GM21528 (cell line): Measurements from ENCODE around the gene KLK2.

Experiments used
- ATAC-seq: cut with Tn5 transposase; IDR thresholded peaks from one replicate; pipeline ENCODE4 v1.9.1; 2021; ENCODE audit warnings: mild to moderate bottlenecking, moderate library complexity; ENCODE audit not compliant: unreplicated experiment, low FRiP score

Gene KLK2

DNA sequence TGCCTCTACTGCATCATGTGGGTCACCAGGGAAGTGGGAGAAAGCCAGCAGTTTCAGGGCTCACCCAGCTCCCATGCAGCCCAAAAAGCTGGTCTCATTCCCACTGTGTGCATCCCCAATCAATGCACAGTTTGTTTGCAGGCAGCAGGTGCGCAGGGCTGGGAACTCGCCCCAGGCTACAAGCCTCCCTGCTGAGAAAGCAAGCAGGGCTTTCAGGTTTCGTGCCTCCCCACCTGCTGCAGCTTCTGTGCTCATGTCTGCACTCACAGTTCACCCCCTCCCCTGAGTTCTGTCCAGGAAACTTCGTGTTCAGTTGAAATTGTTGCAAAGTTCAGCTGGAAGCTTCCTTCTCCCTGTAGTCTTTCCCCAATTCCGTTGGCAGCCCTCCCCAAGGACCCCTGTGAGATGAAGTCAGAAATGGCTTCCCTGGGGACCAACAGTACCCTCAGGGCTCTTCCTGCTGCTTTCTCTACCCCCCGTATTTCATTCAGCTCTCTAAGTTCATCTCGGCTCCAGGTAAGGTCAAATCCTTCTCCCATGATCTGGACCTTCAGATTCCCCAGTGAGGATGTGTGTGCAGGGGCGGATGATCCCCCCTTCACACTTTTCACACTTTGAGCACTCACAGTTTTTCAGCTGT lies 28.8 kb upstream of the KLK2 start:
- no peak for ATAC-seq

DNA sequence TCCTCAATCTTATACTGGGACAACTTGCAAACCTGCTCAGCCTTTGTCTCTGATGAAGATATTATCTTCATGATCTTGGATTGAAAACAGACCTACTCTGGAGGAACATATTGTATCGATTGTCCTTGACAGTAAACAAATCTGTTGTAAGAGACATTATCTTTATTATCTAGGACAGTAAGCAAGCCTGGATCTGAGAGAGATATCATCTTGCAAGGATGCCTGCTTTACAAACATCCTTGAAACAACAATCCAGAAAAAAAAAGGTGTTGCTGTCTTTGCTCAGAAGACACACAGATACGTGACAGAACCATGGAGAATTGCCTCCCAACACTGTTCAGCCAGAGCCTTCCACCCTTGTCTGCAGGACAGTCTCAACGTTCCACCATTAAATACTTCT lies 22.5 kb upstream of the KLK2 start:
- no peak for ATAC-seq

DNA sequence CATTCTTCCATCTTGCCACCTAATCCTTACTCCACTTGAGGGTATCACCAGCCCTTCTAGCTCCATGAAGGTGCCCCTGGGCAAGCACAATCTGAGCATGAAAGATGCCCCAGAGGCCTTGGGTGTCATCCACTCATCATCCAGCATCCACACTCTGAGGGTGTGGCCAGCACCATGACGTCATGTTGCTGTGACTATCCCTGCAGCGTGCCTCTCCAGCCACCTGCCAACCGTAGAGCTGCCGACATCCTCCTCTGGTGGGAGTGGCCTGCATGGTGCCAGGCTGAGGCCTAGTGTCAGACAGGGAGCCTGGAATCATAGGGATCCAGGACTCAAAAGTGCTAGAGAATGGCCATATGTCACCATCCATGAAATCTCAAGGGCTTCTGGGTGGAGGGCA lies 21.6 kb upstream of the KLK2 start:
- ATAC-seq: no peak

DNA sequence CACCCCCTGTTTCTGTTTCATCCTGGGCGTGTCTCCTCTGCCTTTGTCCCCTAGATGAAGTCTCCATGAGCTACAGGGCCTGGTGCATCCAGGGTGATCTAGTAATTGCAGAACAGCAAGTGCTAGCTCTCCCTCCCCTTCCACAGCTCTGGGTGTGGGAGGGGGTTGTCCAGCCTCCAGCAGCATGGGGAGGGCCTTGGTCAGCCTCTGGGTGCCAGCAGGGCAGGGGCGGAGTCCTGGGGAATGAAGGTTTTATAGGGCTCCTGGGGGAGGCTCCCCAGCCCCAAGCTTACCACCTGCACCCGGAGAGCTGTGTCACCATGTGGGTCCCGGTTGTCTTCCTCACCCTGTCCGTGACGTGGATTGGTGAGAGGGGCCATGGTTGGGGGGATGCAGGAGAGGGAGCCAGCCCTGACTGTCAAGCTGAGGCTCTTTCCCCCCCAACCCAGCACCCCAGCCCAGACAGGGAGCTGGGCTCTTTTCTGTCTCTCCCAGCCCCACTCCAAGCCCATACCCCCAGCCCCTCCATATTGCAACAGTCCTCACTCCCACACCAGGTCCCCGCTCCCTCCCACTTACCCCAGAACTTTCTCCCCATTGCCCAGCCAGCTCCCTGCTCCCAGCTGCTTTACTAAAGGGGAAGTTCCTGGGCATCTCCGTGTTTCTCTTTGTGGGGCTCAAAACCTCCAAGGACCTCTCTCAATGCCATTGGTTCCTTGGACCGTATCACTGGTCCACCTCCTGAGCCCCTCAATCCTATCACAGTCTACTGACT lies 18.4 kb upstream of the KLK2 start, which contains the start of gene KLK3:
TSS of gene KLK3 (plus strand) at position 280 of the 775 bp plus-strand sequence. CDS start at position 321, 41 bp downstream.
- no peak for ATAC-seq

DNA sequence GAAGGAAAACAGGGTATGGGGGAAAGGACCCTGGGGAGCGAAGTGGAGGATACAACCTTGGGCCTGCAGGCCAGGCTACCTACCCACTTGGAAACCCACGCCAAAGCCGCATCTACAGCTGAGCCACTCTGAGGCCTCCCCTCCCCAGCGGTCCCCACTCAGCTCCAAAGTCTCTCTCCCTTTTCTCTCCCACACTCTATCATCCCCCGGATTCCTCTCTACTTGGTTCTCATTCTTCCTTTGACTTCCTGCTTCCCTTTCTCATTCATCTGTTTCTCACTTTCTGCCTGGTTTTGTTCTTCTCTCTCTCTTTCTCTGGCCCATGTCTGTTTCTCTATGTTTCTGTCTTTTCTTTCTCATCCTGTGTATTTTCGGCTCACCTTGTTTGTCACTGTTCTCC lies 15.9 kb upstream of the KLK2 start:
- ATAC-seq: no peak

DNA sequence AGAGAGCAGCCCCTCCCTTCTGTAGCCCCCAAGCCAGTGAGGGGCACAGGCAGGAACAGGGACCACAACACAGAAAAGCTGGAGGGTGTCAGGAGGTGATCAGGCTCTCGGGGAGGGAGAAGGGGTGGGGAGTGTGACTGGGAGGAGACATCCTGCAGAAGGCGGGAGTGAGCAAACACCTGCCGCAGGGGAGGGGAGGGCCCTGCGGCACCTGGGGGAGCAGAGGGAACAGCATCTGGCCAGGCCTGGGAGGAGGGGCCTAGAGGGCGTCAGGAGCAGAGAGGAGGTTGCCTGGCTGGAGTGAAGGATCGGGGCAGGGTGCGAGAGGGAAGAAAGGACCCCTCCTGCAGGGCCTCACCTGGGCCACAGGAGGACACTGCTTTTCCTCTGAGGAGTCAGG lies 14.4 kb upstream of the KLK2 start:
- no peak for ATAC-seq

DNA sequence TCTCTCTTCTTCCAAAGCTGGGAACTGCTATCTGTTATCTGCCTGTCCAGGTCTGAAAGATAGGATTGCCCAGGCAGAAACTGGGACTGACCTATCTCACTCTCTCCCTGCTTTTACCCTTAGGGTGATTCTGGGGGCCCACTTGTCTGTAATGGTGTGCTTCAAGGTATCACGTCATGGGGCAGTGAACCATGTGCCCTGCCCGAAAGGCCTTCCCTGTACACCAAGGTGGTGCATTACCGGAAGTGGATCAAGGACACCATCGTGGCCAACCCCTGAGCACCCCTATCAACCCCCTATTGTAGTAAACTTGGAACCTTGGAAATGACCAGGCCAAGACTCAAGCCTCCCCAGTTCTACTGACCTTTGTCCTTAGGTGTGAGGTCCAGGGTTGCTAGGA lies 13.4 kb upstream of the KLK2 start:
- no peak for ATAC-seq

DNA sequence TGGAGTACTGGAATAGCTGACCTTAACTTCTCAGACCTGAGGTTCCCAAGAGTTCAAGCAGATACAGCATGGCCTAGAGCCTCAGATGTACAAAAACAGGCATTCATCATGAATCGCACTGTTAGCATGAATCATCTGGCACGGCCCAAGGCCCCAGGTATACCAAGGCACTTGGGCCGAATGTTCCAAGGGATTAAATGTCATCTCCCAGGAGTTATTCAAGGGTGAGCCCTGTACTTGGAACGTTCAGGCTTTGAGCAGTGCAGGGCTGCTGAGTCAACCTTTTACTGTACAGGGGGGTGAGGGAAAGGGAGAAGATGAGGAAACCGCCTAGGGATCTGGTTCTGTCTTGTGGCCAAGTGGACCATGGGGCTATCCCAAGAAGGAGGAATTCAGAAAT lies 12.2 kb upstream of the KLK2 start:
- ATAC-seq: no peak

DNA sequence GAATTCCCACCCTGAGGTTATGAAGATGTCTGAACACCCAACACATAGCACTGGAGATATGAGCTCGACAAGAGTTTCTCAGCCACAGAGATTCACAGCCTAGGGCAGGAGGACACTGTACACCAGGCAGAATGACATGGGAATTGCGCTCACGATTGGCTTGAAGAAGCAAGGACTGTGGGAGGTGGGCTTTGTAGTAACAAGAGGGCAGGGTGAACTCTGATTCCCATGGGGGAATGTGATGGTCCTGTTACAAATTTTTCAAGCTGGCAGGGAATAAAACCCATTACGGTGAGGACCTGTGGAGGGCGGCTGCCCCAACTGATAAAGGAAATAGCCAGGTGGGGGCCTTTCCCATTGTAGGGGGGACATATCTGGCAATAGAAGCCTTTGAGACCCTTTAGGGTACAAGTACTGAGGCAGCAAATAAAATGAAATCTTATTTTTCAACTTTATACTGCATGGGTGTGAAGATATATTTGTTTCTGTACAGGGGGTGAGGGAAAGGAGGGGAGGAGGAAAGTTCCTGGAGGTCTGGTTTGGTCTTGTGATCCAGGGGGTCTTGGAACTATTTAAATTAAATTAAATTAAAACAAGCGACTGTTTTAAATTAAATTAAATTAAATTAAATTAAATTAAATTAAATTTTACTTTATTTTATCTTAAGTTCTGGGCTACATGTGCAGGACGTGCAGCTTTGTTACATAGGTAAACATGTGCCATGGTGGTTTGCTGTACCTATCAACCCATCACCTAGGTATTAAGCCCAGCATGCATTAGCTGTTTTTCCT lies 11.5 kb upstream of the KLK2 start:
- no peak for ATAC-seq

DNA sequence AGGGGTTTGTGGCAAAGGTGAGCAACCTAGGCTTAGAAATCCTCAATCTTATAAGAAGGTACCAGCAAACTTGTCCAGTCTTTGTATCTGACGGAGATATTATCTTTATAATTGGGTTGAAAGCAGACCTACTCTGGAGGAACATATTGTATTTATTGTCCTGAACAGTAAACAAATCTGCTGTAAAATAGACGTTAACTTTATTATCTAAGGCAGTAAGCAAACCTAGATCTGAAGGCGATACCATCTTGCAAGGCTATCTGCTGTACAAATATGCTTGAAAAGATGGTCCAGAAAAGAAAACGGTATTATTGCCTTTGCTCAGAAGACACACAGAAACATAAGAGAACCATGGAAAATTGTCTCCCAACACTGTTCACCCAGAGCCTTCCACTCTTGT lies 3.8 kb upstream of the KLK2 start:
- ATAC-seq: no peak

DNA sequence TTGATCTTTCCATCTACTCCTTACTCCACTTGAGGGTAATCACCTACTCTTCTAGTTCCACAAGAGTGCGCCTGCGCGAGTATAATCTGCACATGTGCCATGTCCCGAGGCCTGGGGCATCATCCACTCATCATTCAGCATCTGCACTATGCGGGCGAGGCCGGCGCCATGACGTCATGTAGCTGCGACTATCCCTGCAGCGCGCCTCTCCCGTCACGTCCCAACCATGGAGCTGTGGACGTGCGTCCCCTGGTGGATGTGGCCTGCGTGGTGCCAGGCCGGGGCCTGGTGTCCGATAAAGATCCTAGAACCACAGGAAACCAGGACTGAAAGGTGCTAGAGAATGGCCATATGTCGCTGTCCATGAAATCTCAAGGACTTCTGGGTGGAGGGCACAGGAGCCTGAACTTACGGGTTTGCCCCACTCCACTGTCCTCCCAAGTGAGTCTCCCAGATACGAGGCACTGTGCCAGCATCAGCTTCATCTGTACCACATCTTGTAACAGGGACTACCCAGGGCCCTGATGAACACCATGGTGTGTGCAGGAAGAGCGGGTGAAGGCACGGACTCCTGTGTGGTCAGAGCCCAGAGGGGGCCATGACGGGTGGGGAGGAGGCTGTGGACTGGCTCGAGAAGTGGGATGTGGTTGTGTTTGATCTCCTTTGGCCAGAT lies 2.7 kb upstream of the KLK2 start:
- ATAC-seq: no peak

DNA sequence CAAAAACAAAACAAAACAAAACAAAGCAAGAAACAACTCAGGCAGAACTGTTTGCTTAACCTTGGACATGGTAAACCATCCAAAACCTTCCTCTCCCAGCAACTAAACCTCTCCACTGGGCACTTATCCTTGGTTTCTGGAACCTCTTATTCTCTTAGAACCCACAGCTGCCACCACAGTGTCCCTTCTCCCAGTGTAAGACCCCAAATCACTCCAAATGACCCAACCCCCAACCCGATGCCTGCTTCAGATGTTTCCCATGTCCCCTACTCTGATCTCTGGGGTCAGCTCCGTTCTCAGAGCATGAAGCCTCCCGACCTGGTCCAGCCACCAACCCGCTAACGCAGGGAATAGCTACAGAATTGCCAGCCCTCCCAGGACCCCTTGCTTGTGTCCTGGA lies 972 bp downstream of the KLK2 start:
- ATAC-seq: no peak

DNA sequence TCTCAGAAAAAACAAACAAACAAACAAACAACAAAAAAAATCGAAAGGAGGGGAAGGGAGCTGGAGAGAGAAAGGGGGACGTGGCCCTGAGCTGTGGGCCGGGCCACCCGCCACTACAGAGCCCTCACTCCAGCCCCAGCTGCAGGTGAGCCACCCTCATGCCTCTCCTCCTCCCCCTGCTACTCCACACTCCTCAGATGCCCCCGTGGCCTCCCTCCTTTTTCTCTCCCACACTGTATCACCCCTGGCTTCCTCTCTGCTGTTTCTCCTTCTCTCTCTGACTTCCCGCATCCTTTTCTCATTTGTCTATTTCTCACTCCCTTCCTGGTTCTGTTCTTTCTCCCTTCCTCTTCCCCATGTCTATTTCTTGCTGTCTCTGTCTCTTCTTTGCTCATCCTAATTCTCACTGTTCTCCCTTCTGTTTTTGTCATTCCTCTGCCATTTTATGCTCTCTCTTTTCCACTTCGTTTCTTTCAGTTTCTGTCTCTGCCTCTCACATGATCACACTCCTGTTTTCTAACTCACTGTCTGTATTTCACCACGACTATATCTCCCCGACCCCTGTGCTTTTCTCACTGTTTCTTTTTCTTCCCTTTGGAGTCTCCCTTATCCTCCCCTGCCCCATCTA lies 2.7 kb downstream of the KLK2 start:
- no peak for ATAC-seq

DNA sequence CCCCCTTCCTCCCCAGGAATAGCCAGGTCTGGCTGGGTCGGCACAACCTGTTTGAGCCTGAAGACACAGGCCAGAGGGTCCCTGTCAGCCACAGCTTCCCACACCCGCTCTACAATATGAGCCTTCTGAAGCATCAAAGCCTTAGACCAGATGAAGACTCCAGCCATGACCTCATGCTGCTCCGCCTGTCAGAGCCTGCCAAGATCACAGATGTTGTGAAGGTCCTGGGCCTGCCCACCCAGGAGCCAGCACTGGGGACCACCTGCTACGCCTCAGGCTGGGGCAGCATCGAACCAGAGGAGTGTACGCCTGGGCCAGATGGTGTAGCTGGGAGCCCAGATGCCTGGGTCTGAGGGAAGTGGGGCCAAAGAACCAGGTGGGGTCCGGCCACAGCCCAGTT lies 3.2 kb downstream of the KLK2 start:
- ATAC-seq: no peak

DNA sequence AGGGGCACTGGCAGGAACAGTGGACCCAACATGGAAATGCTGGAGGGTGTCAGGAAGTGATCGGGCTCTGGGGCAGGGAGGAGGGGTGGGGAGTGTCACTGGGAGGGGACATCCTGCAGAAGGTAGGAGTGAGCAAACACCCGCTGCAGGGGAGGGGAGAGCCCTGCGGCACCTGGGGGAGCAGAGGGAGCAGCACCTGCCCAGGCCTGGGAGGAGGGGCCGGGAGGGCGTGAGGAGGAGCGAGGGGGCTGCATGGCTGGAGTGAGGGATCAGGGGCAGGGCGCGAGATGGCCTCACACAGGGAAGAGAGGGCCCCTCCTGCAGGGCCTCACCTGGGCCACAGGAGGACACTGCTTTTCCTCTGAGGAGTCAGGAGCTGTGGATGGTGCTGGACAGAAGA lies 4.1 kb downstream of the KLK2 start:
- no peak for ATAC-seq

DNA sequence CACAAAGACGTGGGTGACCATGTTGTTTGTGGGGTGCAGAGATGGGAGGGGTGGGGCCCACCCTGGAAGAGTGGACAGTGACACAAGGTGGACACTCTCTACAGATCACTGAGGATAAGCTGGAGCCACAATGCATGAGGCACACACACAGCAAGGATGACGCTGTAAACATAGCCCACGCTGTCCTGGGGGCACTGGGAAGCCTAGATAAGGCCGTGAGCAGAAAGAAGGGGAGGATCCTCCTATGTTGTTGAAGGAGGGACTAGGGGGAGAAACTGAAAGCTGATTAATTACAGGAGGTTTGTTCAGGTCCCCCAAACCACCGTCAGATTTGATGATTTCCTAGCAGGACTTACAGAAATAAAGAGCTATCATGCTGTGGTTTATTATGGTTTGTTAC lies 5.6 kb downstream of the KLK2 start:
- ATAC-seq: no peak

DNA sequence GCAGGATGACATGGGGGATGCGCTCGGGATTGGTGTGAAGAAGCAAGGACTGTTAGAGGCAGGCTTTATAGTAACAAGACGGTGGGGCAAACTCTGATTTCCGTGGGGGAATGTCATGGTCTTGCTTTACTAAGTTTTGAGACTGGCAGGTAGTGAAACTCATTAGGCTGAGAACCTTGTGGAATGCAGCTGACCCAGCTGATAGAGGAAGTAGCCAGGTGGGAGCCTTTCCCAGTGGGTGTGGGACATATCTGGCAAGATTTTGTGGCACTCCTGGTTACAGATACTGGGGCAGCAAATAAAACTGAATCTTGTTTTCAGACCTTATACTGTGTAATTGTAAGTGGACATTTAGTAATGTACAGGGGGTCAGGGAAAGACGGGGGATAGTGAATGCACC lies 7.0 kb downstream of the KLK2 start:
- ATAC-seq: no peak

DNA sequence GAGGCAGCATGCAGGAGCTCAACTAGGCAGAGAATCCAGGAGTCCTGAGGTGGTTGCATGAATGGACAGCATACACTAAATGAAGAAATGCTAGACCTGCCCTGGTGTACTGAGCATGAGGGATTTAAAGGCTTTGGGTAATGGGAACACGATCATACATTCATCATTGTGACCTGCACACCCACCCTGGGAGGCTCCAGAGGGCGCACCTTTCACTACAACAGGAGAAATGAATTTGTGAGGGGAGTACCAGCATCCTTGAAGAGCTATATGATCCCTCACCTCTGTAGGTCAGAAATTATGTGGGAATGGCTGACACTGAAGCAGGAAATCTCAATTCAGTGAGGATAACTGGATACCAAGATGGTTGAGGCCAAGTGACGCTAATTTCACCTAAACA lies 8.9 kb downstream of the KLK2 start:
- no peak for ATAC-seq

DNA sequence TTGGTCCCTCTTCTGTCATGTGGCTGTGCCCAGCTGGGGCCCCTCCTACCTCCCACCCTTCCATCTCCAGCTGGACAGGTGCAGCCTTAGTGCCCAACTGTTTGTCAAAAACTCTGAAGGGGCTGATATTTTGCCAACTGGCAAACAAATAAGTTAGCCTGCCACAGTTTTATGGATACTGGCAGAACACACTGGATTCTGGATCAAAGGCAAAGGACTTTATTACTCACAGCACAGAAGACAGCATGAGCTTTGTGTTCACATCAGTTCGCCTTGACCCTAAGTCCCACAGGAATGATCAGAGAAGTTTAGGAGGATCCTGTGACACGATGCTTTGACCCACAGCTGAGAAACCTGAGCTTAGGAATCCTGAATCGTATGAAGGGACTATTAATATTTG lies 16.4 kb downstream of the KLK2 start:
- ATAC-seq: no peak

DNA sequence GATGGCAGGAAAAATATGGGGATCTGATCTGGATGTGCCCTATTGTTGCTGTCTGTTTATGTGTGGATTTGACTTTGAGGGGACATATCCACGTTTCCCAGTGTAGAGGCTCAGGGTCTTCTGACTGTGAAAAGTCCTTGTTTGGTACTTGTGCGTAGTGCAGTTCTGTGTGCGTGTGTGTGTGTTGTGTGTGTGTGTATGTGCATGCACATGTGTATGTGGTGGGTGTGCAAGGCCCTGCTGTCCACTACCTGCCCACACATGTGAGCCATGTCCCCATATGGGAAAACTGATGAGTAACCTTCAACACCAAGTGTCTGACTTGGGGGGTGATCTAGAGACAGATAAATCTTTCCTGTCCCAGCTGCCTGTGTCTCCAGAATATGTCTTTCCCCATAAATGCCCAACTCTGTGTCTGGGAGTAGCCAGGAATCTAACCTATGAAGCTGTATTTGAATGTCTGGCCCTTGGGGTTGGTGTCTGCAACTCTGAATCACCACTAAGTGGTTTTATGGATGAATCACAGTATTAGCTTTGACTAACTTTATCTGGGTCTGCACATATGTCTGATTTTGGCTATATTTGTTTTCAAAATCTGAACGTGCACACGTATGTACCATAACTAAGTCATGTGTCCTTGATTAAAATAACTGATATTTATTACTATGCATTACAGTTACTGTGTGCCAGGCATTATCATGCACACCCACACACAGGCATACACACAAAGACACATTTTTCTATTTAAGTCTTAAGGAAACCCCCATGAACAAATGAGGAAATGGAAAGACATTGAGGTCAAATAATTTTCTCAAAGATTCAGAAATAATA lies 17.4 kb downstream of the KLK2 start:
- no peak for ATAC-seq
